Hematopoietic multipotent progenitor cell (in vitro differentiated cells): ENCODE data around the gene SYT17. TPM values are rescaled to one million over a fixed set of nuclear protein-coding genes. Genes with fewer than 3 reads are reported as not detected.

ENCODE experiments used
- DNase-seq, 3 donors: peaks; one replicate each; pipeline ENCODE4 v3.0.0-alpha.2; 2011 to 2015; ENCODE audit warnings: low read depth in 2 of 3, low spot score in 2 of 3
- total RNA-seq: library from RNA; depleted of rRNA; stranded (reverse); fragments of >200 nt; gene quantifications from one replicate; pipeline ENCODE4 v1.2.3, GENCODE V29; 2012

Gene SYT17
- total RNA-seq, 1 donor, result 0.27 TPM

DNA sequence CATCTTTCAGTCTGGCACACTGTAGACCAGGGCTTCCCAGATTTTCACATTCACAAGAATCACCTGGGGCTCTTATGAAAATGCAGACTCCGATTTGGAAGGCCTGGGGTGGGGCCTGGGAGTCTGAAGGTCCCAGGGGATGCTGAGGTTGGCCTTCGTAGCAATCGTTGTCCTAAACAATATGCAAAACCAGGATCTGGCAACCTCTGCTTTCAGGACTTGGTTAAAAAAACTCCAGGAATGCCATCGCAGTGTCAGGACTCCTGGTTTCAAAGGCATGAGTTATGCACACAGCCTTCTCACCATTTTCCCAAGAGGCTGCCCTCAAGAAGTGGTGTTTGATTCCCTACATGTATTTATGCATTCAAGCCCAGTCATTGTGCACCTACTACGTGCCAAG lies 124.1 kb downstream of the SYT17 start:
- no peak for DNase-seq

DNA sequence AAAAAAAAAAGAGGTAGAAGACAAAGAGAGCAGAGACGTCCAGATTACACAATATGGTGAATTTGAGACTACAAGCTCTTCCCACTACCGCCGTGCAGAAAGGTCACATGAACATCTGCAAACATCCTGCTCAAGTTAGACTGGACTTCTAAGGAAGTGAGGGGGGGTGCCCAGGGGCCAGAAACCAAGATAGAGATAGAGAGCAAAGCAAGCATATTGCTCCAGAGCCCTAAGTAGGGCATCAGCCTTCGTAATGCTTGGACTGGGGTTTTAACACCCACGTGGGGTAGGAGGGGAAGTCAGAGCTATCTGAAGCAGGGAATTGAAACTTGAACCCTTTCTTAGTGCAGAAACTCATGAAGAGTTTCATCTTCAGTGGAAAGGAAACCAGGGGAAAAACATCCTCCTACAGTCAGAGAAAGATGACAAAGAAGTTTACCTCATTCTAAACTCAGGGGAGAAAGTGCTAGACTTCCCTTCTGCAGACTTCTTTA lies 126.2 kb downstream of the SYT17 start:
- DNase-seq, result peak in 1 of 3 donors; percentile 9

DNA sequence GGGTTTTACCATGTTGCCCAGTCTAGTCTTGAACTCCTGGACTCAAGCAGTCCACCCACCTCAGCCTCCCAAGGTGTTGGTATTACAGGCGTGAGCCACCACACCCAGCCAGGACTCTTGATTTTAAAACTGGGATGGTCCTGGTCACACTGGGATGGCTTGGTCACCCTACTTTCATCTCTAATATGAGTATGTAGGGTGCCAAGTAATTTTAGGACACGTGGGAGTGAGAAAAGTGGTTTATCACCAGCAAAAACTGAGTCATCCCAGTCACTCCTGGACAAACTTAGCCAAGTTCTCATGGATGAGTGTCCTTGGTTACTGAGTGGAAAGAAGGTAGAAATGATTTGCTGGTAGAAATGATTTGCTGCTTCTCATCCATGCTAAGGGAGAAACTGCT lies 127.4 kb downstream of the SYT17 start:
- no peak for DNase-seq

DNA sequence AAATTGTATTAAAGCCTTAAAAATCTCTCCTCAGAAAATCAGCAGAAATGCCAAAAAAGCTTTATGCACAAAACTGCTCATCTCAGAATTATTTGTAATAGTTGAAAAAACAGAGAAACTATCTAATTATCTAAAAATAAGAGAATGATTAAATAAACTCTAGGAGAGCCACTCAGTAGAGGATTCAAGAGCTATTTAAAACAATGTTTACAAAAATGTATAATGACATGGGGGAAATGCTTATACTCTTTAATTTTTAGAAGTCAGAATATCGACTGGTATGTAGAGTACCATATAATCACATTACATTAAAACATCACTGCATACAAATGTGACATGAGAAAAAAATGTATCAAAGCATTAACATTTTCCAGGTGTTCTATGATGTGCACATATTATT lies 129.4 kb downstream of the SYT17 start:
- no peak for DNase-seq

DNA sequence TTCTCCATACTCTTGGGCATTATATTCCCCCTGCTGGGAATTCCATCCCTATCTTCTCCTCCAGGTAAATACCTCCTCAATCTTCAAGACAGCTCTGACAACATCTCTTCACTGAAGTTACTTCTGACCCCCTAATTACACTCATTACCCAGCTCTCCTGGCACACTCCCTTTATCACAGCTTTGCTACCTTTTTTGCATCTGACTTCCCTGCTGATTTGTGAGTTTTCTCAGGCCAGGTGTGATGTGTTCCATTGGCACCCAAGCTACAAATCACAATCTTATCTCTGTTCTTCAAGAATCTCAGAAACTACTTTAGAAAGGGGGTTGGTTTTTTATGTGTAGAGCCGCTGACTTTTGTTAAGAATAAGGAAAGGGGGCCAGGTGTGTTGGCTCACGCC lies 131.5 kb downstream of the SYT17 start:
- no peak for DNase-seq

DNA sequence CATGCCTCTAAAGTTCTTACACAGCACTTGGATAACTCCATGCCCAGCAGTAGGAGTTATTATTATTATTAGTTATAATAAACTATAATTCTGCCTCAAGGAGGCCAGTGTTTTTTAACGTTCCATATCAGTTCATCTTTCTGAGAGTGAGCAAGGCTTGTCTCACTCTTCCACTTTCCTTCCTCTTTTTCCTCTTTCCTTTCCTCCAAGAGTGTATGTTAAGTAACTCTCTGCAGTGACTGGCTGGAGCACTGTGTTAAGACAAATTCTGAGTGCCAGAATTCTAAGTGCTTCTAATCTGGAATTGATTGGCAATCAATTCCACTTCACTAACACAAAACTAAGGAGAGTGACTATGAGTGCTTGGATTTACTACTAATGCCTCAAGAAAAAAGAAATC lies 133.9 kb downstream of the SYT17 start:
- DNase-seq, result no peak

DNA sequence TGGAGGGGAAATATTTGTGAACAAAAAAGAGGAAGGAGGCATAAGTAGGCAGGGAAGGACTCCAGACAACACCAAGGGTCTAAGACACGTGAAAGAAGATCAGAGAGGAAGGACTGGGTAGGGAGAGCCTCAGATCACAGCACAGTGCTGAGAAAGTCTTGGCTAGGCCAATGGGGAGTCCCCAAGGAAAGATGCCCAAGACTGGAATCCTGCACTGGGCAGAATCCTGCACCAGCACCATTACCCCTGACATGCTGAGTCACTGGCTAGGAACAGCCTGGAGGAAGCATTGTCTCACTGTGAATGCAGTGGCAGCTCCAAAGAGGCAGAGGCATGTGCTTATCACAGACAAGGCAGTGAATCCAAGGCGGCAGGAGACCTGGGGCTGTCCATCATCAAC lies 136.7 kb downstream of the SYT17 start:
- DNase-seq, result no peak

DNA sequence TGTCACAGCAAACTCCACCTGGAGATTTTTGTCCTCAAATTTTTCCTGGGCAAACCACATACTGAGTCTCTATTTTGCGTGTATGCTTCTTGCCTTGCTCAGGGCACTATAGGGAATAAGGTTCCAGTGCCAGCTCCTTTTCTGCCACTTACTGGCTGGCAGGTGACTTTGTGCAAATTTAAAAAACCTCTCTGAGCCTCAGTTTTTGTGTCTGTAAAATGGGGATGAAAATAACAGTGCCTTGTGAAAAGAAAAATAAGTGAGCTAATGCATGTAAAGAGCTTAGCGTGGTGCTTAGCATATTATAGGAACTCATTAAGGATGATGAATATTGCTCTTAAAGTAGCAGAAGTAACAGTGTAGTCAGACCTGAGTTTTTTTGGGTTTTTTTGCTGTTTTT lies 137.4 kb downstream of the SYT17 start:
- DNase-seq, result no peak

DNA sequence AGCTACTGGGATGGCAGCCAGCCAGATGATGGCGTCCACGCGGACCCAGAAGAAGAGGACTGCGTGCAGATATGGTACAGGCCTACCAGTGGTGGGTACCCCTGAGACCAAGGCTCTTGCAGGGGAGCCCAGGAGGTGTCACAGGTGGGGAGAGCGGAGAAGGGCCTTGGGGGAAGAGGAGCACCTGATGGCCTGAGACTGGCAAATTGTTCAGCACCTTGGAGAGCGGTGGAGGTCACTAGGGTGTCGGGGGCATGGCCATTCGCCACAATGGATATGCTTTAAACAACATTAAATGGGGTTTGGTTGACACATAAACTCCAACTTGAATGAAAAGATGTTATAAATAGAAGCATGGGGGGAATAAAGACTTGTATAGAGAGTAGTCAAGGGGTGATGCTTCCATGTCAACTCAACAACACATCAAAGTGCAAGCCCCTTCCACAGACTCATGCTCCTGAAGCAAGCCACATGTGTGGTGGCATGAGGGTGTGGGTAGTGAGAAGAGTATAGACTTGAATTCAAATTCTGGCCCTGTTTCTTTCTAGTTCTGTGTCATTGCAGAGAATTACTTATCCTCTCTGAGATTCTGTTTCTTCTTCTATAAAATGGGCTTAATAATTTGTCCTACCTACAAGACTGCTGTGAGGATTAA lies 139.7 kb downstream of the SYT17 start:
- peak in 1 of 3 donors; percentile 33 for DNase-seq

DNA sequence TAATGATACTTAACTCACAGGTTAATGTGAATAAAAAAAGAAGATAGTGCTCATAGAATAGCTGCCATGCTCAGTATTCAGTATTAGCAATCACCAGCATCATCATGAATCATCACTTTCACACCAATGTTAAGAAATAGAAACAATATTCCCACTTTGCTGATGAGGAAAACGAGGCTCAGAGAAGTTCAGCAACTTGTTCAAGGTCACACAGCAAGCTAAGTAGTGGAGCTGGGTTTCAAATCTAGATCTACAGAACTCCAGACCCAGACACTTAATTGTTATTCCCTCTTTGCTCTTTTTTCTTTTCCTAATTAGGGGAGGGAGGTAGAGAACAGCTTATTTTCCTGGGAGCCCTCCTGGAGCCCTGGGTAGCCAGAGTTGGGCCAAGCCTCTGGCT lies 140.4 kb downstream of the SYT17 start:
- DNase-seq, result no peak

DNA sequence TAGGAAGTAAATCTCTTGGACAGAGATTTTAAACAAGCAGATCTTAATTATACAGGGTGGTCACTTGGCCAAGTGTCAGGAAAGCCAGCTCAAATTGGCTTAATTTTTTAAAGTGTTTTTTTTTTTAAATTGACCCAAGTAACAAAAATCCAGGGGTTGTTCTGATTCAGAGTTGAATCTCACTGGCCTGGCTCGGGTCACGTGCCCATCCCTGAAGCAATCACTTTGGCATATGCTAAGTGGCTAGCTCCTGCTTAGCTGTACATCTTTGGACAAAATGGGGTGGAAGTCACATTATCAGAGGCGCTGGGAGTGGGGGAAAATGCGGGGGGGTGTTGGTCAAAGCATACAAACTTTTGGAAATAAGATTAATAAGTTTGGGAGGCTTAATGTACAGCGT lies 141.1 kb downstream of the SYT17 start:
- no peak for DNase-seq

DNA sequence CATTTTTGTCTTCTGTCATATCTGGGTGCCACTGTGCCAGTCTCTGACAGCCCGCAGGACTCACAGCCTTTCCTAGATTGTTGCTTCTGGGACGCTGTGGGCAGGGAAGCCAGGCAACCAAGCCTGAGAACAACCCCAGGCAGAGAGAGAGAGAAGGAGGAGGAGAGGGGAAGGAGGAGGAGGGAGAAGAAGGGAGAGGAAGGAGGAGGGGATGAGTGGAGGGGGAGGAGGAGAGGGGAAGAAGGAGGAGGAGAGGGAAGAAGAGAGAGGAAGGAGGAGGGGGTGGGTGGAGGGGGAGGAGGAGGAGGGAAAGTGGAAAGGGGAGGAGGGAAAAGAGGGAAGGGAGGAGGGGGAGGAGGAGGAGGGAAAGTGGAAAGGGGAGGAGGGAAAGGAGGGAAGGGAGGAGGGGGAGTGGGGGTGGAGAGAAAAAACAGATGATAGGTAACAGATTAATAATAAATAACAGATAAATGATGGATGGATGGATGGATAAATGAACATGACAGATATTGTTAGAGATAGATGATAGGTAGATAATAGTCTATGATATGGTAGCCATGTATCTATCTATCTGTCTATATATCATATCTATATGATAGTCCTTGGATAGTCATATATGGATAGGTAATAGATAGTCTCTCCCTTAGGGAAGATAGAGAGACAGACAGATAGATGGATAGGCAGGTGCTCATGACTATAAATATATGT lies 146.8 kb downstream of the SYT17 start:
- DNase-seq, result no peak

DNA sequence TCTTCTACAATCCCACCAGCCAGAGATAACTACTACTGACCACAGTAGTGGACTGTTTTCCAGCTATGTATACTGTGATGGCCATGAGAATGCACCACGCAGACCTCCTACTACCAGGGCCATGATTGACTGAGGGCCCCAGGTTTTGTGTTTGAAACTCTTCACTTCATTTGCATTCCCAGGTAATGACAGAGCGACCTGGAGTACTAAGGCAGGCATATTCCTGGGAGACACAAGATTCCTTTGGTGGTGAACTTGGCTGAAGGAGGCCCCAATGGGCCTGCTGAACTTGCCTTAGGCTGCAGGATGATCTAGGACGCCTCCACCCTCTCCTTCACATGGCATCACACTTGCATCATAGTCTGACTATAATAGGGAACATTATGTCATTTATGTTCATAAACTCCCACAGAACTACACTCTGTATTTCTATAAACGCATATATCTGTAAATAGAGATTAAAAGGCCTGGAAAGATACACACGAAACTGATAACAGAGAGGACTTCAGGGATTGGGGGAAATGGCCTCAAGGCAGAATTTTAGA lies 147.9 kb downstream of the SYT17 start:
- no peak for DNase-seq

DNA sequence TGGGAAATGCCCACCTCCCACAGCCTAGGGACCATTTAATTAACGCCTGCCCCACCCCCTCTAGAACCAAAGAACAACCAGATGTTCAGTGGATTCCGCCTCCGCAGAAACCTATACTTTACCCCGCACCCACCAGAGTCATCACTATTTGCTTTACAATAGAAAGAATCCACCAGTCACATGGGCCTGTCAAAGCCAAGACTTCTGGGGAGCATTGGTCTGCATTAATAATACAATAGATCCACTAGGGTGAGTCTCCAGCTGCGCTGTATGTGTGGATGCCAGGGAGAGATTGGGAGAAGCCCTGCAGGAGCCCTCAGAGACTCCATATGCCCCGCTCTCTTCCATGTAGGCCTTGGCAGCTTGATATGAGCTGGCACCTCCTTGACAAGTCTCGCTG lies 148.8 kb downstream of the SYT17 start:
- DNase-seq, result no peak

Other genes with a start within 250 kb of the SYT17 start
- 75.4 TPM for gene SMG1, start 241.8 kb upstream of the SYT17 start, total RNA-seq
- under 0.01 TPM for gene TMC7, start 184.3 kb upstream of the SYT17 start, total RNA-seq
- gene COQ7, start 100.6 kb upstream of the SYT17 start, total RNA-seq, result 12.7 TPM
- 17.2 TPM for gene ITPRIPL2, start 54.3 kb upstream of the SYT17 start, total RNA-seq
- gene CLEC19A, start 117.5 kb downstream of the SYT17 start, total RNA-seq, result not detected
- not detected for gene TMC5, start 249.6 kb downstream of the SYT17 start, total RNA-seq